K562 (cell line): ENCODE results near the gene NTM. TPM values are rescaled to one million over a fixed set of nuclear protein-coding genes. Genes with fewer than 3 reads are reported as not detected.

Experiments
- ATAC-seq: fragments of 200-7000 bp; cut with Tn5 transposase; 3 replicates; pipeline ENCODE4 v1.9.1; 2020; ENCODE audit warnings: moderate library complexity
- BruUV-seq: library from RNA; stranded (reverse); fragments of 400-500 nt; replicated peaks from 2 replicates; lab custom pipeline; 2021; lab: Mats Ljungman, UMichigan
- CTCF ChIA-PET: fragments of 300-600 bp; formaldehyde crosslinking; extraction: SDS; loops from one replicate; lab custom pipeline; 2021; ENCODE audit warnings: low intra/inter-chr PET ratio; lab: Yijun Ruan, JAX
- POLR2A ChIA-PET: fragments of 300-600, 350-650 bp; sonication (Branson Sonifier 250); formaldehyde crosslinking; extraction: SDS; loops from one replicate; lab custom pipeline; 2021; ENCODE audit warnings: antibody characterized with exemption, inconsistent platforms; lab: Yijun Ruan, JAX
- DNase-seq, 4 experiments: peaks; one replicate each; pipeline versions ENCODE4 v3.0.0 to v3.0.0-alpha.2; 2011 to 2018; ENCODE audit warnings: low spot score in 3 of 4, mixed read lengths in 3 of 4; ENCODE audit errors: extremely low read depth in 1 of 4
- FAIRE-seq: peaks from 2 replicates; lab custom pipeline; 2011; peaks lifted over from hg19 to GRCh38; lab: Jason Lieb, UNC
- H2AFZ ChIP-seq: 2 replicates; pipeline ENCODE4 v1.6.0; 2011; ENCODE audit warnings: low read depth, low read length, control low read depth, inconsistent platforms
- H3K27ac ChIP-seq: fragments of 200-600 bp; 3 replicates; pipeline ENCODE4 v1.8.0; 2011; ENCODE audit warnings: low read depth, mild to moderate bottlenecking, control low read depth, inconsistent platforms, low read length, moderate library complexity, mixed read lengths; ENCODE audit errors: extremely low read depth
- H3K27me3 ChIP-seq, 2 experiments: fragments of 300-600 bp in 1 of 2; 2 replicates in 1 of 2; 3 replicates in 1 of 2; pipeline versions ENCODE4 v1.6.0 to v1.8.0; 2011; ENCODE audit warnings: inconsistent platforms in 2 of 2, low read length in 2 of 2, mild to moderate bottlenecking in 1 of 2, mixed read lengths in 1 of 2, moderate library complexity in 1 of 2; ENCODE audit not compliant: control insufficient read depth in 2 of 2, insufficient read depth in 2 of 2
- H3K36me3 ChIP-seq: fragments of 300-600 bp; 3 replicates; pipeline ENCODE4 v1.8.0; 2011; ENCODE audit warnings: mild to moderate bottlenecking, low read length, inconsistent platforms; ENCODE audit not compliant: control insufficient read depth, insufficient read depth
- H3K4me1 ChIP-seq, 2 experiments: fragments of 200-600 bp in 1 of 2; replicated peaks in 1 of 2; 2 replicates in 1 of 2; 3 replicates in 1 of 2; pipeline versions ENCODE4 v1.5.1 to v1.8.0; 2011; ENCODE audit warnings: inconsistent platforms in 2 of 2, low read length in 2 of 2, mild to moderate bottlenecking in 1 of 2, mixed read lengths in 1 of 2, moderate library complexity in 1 of 2; ENCODE audit not compliant: control insufficient read depth in 2 of 2, insufficient read depth in 2 of 2
- H3K4me2 ChIP-seq: 2 replicates; pipeline ENCODE4 v1.6.1; 2011; ENCODE audit warnings: low read length, control low read depth, inconsistent platforms, mixed read lengths; ENCODE audit not compliant: insufficient read depth
- H3K4me3 ChIP-seq: fragments of 200-600 bp; sonication (generic), shearing (Covaris generic); 2 replicates; pipeline ENCODE4 v1.5.1; 2016; ENCODE audit warnings: control low read depth, inconsistent platforms
- H3K79me2 ChIP-seq: fragments of 200-600 bp; 3 replicates; pipeline ENCODE4 v1.8.0; 2011; ENCODE audit warnings: low read length, inconsistent platforms; ENCODE audit not compliant: control insufficient read depth, insufficient read depth
- H3K9ac ChIP-seq, 2 experiments: 2 replicates each; pipeline versions ENCODE4 v1.6.0 to v1.6.1; 2011; ENCODE audit warnings: low read depth in 2 of 2, low read length in 2 of 2, control low read depth in 1 of 2, inconsistent platforms in 1 of 2, mild to moderate bottlenecking in 1 of 2, mixed read lengths in 1 of 2; ENCODE audit not compliant: insufficient read depth in 1 of 2
- H3K9me1 ChIP-seq: one replicate; pipeline ENCODE4 v1.6.0; 2011; ENCODE audit warnings: inconsistent platforms, mild to moderate bottlenecking, low read length, moderate library complexity; ENCODE audit not compliant: control insufficient read depth, insufficient read depth
- H3K9me3 ChIP-seq: replicated peaks from 2 replicates; pipeline ENCODE4 v1.5.1; 2011; ENCODE audit warnings: low read depth, low read length, inconsistent platforms; ENCODE audit not compliant: control insufficient read depth, insufficient read depth
- H4K20me1 ChIP-seq: replicated peaks from 2 replicates; pipeline ENCODE4 v1.6.1; 2011; ENCODE audit warnings: low read length, inconsistent platforms, mixed read lengths; ENCODE audit not compliant: control insufficient read depth, insufficient read depth
- BMI1 ChIP-seq: fragments of 150-350 bp; IDR thresholded peaks from 2 replicates; pipeline ENCODE4 v1.6.1; 2014; ENCODE audit warnings: low read length
- HDAC8 ChIP-seq: fragments of 450-650 bp; IDR thresholded peaks from 2 replicates; pipeline ENCODE4 v1.6.1; 2016; ENCODE audit warnings: mild to moderate bottlenecking, missing genetic modification characterization, moderate library complexity, missing compliant biosample characterization
- KLF13 ChIP-seq: fragments of 450-650 bp; IDR thresholded peaks from 2 replicates; pipeline ENCODE4 v1.6.1; 2016; ENCODE audit warnings: missing genetic modification characterization, low read depth, mild to moderate bottlenecking, missing compliant biosample characterization, moderate library complexity, borderline replicate concordance
- MEF2D ChIP-seq: conservative IDR thresholded peaks from 2 replicates; pipeline ENCODE4 v1.6.1; 2016; ENCODE audit warnings: low read depth, missing genetic modification characterization, missing compliant biosample characterization
- RBM14 ChIP-seq: fragments of 200-400 bp; formaldehyde crosslinking; IDR thresholded peaks from 2 replicates; pipeline ENCODE4 v1.6.1; 2018; ENCODE audit warnings: low read depth, mild to moderate bottlenecking, low read length, moderate library complexity, borderline replicate concordance; ENCODE audit not compliant: insufficient read depth
- RBM22 ChIP-seq: fragments of 200-400 bp; formaldehyde crosslinking; IDR thresholded peaks from 2 replicates; pipeline ENCODE4 v1.6.1; 2018; ENCODE audit warnings: low read length, low read depth; ENCODE audit not compliant: poor library complexity, severe bottlenecking
- SOX6 ChIP-seq: fragments of 450-650 bp; IDR thresholded peaks from 2 replicates; pipeline ENCODE4 v1.6.1; 2014; ENCODE audit warnings: mild to moderate bottlenecking
- SREBF1 ChIP-seq: fragments of 150-350 bp; IDR thresholded peaks from 2 replicates; pipeline ENCODE4 v1.6.1; 2014; ENCODE audit warnings: antibody characterized with exemption, low read depth, low read length, borderline replicate concordance
- ZC3H4 ChIP-seq: sonication (generic); formaldehyde crosslinking; IDR thresholded peaks from 2 replicates; pipeline ENCODE4 v1.9.0; 2021; ENCODE audit warnings: missing genetic modification reagents, borderline replicate concordance
- WGBS: fragments of 100-300 bp; shearing (Covaris generic); methylation state at CpG from one replicate; pipeline ENCODE4 v1.1.6; 2016; ENCODE audit warnings: low coverage, mixed read lengths; ENCODE audit not compliant: insufficient coverage; ENCODE audit errors: missing lambda C conversion rate; 5-methylcytosine and 5-hydroxymethylcytosine counted together
- in situ Hi-C: fragments of 300-500 bp; cut with MboI; formaldehyde crosslinking; loops from 4 replicates; pipeline ENCODE4 v1.15.0; 2018; ENCODE audit warnings: inconsistent platforms, mixed read lengths
- intact Hi-C: fragments of 100-400 bp; cut with micrococcal nuclease; formaldehyde crosslinking; loops from 2 replicates; pipeline ENCODE4 v1.14.2; 2022
- polyA plus RNA-seq, 8 experiments: library from polyadenylated mRNA; depleted of rRNA in 4 of 8; stranded (reverse) in 5 of 8; unstranded in 3 of 8; fragments of >200 nt; fragmentation: Nextera tagmentation in 2 of 8; fragmentation: Illumina TruSeq in 1 of 8; extraction: Ambion mirVana in 2 of 8; extraction: Trizol in 1 of 8; gene quantifications; 2 replicates each; pipeline versions ENCODE4 v1.2.1 to v1.2.3, GENCODE V29; 2011 to 2014; ENCODE audit warnings: inconsistent platforms in 1 of 8, missing spikeins in 1 of 8
- total RNA-seq, 7 experiments: library from RNA; depleted of rRNA in 6 of 7; stranded (reverse); fragments of >200 nt in 6 of 7; fragmentation: Illumina TruSeq in 2 of 7; extraction: Trizol in 2 of 7; gene quantifications; 2 replicates each; pipeline versions ENCODE4 v1.2.1 to v1.2.3, GENCODE V29; 2011 to 2021; ENCODE audit warnings: low replicate concordance in 1 of 7
- TF ChIP-seq, protein P1 (sequence below), 3 experiments: IDR thresholded peaks in 2 of 3; conservative IDR thresholded peaks in 1 of 3; 2 replicates each; pipeline ENCODE4 v1.5.1; 2011 to 2012; ENCODE audit warnings: low read length in 3 of 3, mild to moderate bottlenecking in 3 of 3, control low read depth in 2 of 3, improper control_type of control experiment in 1 of 3, inconsistent platforms in 1 of 3, low read depth in 1 of 3, mixed read lengths in 1 of 3, moderate library complexity in 1 of 3; ENCODE audit not compliant: insufficient read depth in 2 of 3
- TF ChIP-seq, protein P2 (sequence below): sonication (generic); formaldehyde crosslinking; IDR thresholded peaks from 2 replicates; pipeline ENCODE4 v1.8.1; 2023; ENCODE audit warnings: missing genetic modification reagents, mild to moderate bottlenecking, borderline replicate concordance

NTM gene
- total and polyA plus RNA-seq, 9 of the 15 experiments (the other 6 are each of a cell fraction or from before 2014, with no cell fraction given) = not detected

DNA sequence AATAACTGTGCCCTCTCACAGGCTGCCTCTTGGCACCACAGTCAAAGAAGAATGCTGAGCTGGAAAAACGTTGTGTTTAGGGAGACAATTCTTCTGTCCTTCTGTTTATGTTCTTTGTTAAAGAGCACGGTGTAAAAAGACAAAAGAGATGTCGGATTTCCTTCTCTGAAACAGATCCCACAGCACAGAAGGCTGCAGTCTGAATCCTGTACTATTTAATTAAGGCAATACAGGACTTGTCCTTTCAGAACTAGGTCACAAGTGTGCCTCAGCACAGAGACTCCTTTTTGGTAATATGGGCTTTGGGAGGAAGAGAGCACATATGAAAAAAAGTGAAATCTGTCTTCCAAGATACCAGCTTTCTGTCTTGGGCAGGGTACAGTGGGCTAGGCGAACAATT is 201.2 kb downstream of the NTM start:
- POLR2A ChIA-PET = interaction anchor here (0.6 kb wide), 1 partner anchor 197 kb away, joined by 4 read pairs; no protein-coding TSS in a partner anchor
- ATAC-seq (no peak), FAIRE-seq (no peak)

More for the DNA sequence above, 201.2 kb downstream of the NTM start:
- CTCF ChIA-PET = no interaction called here
- TF ChIP-seq ZC3H4 (CRISPR knock-in tag) (no peak), SREBF1 (no peak), BMI1 (no peak), RBM22 (no peak), KLF13 (tag) (no peak), HDAC8 (tag) (no peak), RBM14 (no peak), SOX6 (no peak), MEF2D (tag) (no peak)
- TF ChIP-seq, protein P1, sequence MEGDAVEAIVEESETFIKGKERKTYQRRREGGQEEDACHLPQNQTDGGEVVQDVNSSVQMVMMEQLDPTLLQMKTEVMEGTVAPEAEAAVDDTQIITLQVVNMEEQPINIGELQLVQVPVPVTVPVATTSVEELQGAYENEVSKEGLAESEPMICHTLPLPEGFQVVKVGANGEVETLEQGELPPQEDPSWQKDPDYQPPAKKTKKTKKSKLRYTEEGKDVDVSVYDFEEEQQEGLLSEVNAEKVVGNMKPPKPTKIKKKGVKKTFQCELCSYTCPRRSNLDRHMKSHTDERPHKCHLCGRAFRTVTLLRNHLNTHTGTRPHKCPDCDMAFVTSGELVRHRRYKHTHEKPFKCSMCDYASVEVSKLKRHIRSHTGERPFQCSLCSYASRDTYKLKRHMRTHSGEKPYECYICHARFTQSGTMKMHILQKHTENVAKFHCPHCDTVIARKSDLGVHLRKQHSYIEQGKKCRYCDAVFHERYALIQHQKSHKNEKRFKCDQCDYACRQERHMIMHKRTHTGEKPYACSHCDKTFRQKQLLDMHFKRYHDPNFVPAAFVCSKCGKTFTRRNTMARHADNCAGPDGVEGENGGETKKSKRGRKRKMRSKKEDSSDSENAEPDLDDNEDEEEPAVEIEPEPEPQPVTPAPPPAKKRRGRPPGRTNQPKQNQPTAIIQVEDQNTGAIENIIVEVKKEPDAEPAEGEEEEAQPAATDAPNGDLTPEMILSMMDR (IDR thresholded peaks at IDR 0.05 in 2 of 3, conservative IDR thresholded peaks at IDR 0.05 in 1 of 3; ENCODE audit: insufficient read depth in 2 of 3, low read depth in 1 of 3, low read length in 3 of 3) = no peak
- TF ChIP-seq, protein P2, sequence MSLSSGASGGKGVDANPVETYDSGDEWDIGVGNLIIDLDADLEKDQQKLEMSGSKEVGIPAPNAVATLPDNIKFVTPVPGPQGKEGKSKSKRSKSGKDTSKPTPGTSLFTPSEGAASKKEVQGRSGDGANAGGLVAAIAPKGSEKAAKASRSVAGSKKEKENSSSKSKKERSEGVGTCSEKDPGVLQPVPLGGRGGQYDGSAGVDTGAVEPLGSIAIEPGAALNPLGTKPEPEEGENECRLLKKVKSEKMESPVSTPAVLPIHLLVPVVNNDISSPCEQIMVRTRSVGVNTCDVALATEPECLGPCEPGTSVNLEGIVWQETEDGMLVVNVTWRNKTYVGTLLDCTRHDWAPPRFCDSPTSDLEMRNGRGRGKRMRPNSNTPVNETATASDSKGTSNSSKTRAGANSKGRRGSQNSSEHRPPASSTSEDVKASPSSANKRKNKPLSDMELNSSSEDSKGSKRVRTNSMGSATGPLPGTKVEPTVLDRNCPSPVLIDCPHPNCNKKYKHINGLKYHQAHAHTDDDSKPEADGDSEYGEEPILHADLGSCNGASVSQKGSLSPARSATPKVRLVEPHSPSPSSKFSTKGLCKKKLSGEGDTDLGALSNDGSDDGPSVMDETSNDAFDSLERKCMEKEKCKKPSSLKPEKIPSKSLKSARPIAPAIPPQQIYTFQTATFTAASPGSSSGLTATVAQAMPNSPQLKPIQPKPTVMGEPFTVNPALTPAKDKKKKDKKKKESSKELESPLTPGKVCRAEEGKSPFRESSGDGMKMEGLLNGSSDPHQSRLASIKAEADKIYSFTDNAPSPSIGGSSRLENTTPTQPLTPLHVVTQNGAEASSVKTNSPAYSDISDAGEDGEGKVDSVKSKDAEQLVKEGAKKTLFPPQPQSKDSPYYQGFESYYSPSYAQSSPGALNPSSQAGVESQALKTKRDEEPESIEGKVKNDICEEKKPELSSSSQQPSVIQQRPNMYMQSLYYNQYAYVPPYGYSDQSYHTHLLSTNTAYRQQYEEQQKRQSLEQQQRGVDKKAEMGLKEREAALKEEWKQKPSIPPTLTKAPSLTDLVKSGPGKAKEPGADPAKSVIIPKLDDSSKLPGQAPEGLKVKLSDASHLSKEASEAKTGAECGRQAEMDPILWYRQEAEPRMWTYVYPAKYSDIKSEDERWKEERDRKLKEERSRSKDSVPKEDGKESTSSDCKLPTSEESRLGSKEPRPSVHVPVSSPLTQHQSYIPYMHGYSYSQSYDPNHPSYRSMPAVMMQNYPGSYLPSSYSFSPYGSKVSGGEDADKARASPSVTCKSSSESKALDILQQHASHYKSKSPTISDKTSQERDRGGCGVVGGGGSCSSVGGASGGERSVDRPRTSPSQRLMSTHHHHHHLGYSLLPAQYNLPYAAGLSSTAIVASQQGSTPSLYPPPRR = no peak
- TF ChIP-seq, all 486 proteins: peak for 0
- H3K4me3 ChIP-seq = no peak overlapping the region
- in situ Hi-C loops (no loop called here), intact Hi-C loops (no loop called here)
- H3K36me3 ChIP-seq = no peaks in the 10 kb centered on the region
- no TSS peak for BruUV-seq
- no peaks in the 10 kb centered on the region for H3K9me1 ChIP-seq
- no peaks in the 10 kb centered on the region for H3K9me3 ChIP-seq
- no peak overlapping the region for H3K9ac ChIP-seq
- no peaks in the 10 kb centered on the region for H3K27me3 ChIP-seq
- no peaks in the 10 kb centered on the region for H3K79me2 ChIP-seq
- no peaks in the 10 kb centered on the region for H3K4me1 ChIP-seq
- no peak overlapping the region for H3K27ac ChIP-seq
- H2AFZ ChIP-seq = no peak overlapping the region
- DNase-seq = no peak
- 0% methylated on average over 4 of the region's 4 CpGs for WGBS
- no peak overlapping the region for H3K4me2 ChIP-seq
- H4K20me1 ChIP-seq = no peaks in the 10 kb centered on the region
